ENCODE measurements around the gene SLIT3. TPM values are rescaled to one million over a fixed set of nuclear protein-coding genes. Genes with fewer than 3 reads are reported as not detected.

SLIT3 gene
- total RNA-seq, 1 donor from 2014 or later = 0.22 TPM

DNA sequence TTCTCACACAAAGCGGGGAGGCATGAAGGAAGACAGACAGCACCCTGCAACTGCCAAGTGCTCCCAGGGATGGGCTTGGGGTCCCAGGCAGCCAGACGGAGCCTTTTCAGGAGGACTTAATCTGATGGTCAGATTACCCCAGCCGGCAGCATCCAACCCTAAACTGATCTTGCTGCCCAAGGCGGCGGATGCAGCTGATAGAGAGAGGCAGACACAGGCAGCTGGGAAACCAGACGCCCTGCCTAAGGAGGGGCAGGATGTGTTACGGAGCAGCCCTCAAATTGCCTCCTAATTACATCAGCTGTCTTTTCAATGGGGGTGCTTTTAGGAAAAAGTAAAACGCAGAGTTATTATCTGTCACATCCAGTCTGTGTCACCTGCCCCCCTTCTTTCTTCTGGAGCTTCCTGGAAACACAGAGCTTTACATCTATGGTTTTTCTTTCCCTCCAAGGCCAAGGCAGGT lies 530.9 kb downstream of the SLIT3 start:
- Mint-ChIP-seq H3K4me3 (no peak overlapping the region), H3K36me3 (peaks cover 9% of the 10 kb centered on the region), H3K4me1 (peaks cover 2% of the 10 kb centered on the region), H3K9me3 (peaks cover 11% of the 10 kb centered on the region), H3K27ac (no peak overlapping the region), H3K27me3 (ENCODE audit: insufficient read depth, low read depth) (peaks cover 5% of the 10 kb centered on the region)
- no peaks in the 10 kb centered on the region for H3K36me3 ChIP-seq
- no peaks in the 10 kb centered on the region for H3K79me2 ChIP-seq (ENCODE audit: low read depth)
- no peak overlapping the region for H3K27ac ChIP-seq
- H2AFZ ChIP-seq (replicated peaks) = no peak overlapping the region
- no peak overlapping the region for H3K4me2 ChIP-seq
- peak; percentile 10 for DNase-seq (ENCODE audit: low spot score)
- H4K20me1 ChIP-seq (ENCODE audit: low read depth) = no peaks in the 10 kb centered on the region
- H3F3A ChIP-seq (ENCODE audit: low read depth) = no peaks in the 10 kb centered on the region
- TF ChIP-seq, protein P1, sequence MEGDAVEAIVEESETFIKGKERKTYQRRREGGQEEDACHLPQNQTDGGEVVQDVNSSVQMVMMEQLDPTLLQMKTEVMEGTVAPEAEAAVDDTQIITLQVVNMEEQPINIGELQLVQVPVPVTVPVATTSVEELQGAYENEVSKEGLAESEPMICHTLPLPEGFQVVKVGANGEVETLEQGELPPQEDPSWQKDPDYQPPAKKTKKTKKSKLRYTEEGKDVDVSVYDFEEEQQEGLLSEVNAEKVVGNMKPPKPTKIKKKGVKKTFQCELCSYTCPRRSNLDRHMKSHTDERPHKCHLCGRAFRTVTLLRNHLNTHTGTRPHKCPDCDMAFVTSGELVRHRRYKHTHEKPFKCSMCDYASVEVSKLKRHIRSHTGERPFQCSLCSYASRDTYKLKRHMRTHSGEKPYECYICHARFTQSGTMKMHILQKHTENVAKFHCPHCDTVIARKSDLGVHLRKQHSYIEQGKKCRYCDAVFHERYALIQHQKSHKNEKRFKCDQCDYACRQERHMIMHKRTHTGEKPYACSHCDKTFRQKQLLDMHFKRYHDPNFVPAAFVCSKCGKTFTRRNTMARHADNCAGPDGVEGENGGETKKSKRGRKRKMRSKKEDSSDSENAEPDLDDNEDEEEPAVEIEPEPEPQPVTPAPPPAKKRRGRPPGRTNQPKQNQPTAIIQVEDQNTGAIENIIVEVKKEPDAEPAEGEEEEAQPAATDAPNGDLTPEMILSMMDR (IDR thresholded peaks at IDR 0.05) = no peak
- TF ChIP-seq EZH2phosphoT487 (IDR thresholded peaks at IDR 0.05) = no peak
- TF ChIP-seq EZH2 (IDR thresholded peaks at IDR 0.05) = no peak
- H3K4me1 ChIP-seq = no peaks in the 10 kb centered on the region
- no peak overlapping the region for H3K9ac ChIP-seq
- H3K27me3 ChIP-seq = no peaks in the 10 kb centered on the region
- no peak overlapping the region for H3K4me3 ChIP-seq
- no peaks in the 10 kb centered on the region for H3K9me3 ChIP-seq (ENCODE audit: low read depth)

DNA sequence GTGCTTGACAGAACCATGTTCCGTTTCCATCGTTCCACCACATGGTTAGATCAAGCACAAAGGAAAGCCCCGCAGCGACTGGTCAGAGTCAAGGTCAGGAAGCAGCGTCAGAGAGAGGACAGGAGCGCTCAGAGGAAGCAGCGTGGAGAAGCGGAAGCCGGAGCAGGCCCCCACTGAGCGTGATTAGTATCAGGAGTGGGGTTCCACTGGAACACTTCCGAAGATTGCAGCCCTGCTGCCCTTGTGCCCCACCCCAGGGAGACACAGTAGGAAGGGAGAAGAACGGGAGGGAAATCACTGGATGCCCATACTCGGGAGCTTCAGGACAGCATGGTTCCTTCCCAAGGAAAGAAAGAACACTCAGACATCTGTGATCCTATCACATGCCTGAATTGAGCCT lies 532.8 kb downstream of the SLIT3 start:
- peaks cover 11% of the 10 kb centered on the region for H3K9me3 Mint-ChIP-seq
- no peak for DNase-seq (ENCODE audit: low spot score)
- Histone ChIP-seq H3K27me3 (no peaks in the 10 kb centered on the region), H3K4me3 (no peak overlapping the region), H3K9ac (no peak overlapping the region), H2AFZ (replicated peaks) (no peak overlapping the region), H3K79me2 (ENCODE audit: low read depth) (no peaks in the 10 kb centered on the region), H3K36me3 (no peaks in the 10 kb centered on the region), H3K4me2 (no peak overlapping the region), H3F3A (ENCODE audit: low read depth) (no peaks in the 10 kb centered on the region), H3K9me3 (ENCODE audit: low read depth) (no peaks in the 10 kb centered on the region), H4K20me1 (ENCODE audit: low read depth) (no peaks in the 10 kb centered on the region), H3K27ac (no peak overlapping the region), H3K4me1 (no peaks in the 10 kb centered on the region)
- peaks cover 6% of the 10 kb centered on the region for H3K36me3 Mint-ChIP-seq
- TF ChIP-seq EZH2 (IDR thresholded peaks at IDR 0.05) = no peak
- TF ChIP-seq, protein P1 (IDR thresholded peaks at IDR 0.05) = no peak
- TF ChIP-seq EZH2phosphoT487 (IDR thresholded peaks at IDR 0.05) = no peak
- H3K27ac Mint-ChIP-seq = no peak overlapping the region
- peaks cover 5% of the 10 kb centered on the region for H3K27me3 Mint-ChIP-seq (ENCODE audit: insufficient read depth, low read depth)
- peaks cover 7% of the 10 kb centered on the region for H3K4me1 Mint-ChIP-seq
- no peak overlapping the region for H3K4me3 Mint-ChIP-seq

DNA sequence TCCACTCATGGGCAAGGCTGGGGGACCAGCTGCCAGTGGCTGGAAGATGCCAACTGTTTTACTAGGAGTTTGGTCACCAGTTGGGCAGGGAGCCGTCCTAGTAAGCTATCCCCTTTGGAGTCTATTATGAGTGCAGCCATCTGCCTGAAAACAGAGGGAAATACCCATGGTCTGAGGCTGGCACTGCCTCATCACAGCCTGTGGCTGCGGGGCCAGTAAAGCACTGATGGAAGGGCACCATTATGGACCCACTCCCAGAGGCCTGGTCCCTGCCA lies 534.6 kb downstream of the SLIT3 start:
- TF ChIP-seq, protein P1 (IDR thresholded peaks at IDR 0.05) = no peak
- TF ChIP-seq EZH2 (IDR thresholded peaks at IDR 0.05) (no peak), EZH2phosphoT487 (IDR thresholded peaks at IDR 0.05) (no peak)
- Histone ChIP-seq H4K20me1 (ENCODE audit: low read depth) (no peaks in the 10 kb centered on the region), H3K27ac (no peak overlapping the region), H3K79me2 (ENCODE audit: low read depth) (no peaks in the 10 kb centered on the region), H3K27me3 (no peaks in the 10 kb centered on the region), H3K9ac (no peak overlapping the region), H3K4me2 (no peak overlapping the region), H3K36me3 (no peaks in the 10 kb centered on the region), H3F3A (ENCODE audit: low read depth) (no peaks in the 10 kb centered on the region), H3K4me3 (no peak overlapping the region), H2AFZ (replicated peaks) (no peak overlapping the region), H3K4me1 (no peaks in the 10 kb centered on the region), H3K9me3 (ENCODE audit: low read depth) (no peaks in the 10 kb centered on the region)
- DNase-seq (ENCODE audit: low spot score) = no peak
- Mint-ChIP-seq H3K4me1 (peaks cover 7% of the 10 kb centered on the region), H3K36me3 (peaks cover 6% of the 10 kb centered on the region), H3K27me3 (ENCODE audit: insufficient read depth, low read depth) (peaks cover 5% of the 10 kb centered on the region), H3K9me3 (peaks cover 11% of the 10 kb centered on the region), H3K27ac (no peak overlapping the region), H3K4me3 (no peak overlapping the region)
